ENCODE results near the gene KCNMA1.

KCNMA1 gene

DNA sequence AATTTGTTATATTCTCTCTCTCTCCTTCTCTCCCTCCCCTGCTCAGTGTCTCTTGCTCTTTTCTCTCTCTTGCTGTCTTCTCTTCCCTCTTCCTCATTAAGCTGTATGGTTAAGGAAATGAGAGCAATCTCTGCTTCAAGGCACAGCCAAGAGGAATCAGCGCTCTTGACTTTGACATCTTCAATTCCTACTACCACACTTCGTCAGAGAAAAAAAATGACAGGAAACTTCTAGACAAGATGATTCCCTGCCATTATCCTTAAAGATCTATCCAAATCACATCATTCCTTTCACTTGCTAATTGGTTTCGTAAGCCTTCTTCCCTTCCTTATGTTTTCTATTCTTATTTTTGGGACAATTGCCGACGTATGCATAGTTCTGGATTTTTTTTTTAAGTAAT, 425.0 kb downstream of the KCNMA1 start:
- no peak overlapping the region for H3K4me3 ChIP-seq (ENCODE audit: low read depth, low read length)
- H3K36me3 ChIP-seq (ENCODE audit: control insufficient read depth, insufficient read depth, low read length), result no peaks in the 10 kb centered on the region
- H3K4me1 ChIP-seq, result no peaks in the 10 kb centered on the region
- no peaks in the 10 kb centered on the region for H3K79me2 ChIP-seq
- H2AFZ ChIP-seq, result no peak overlapping the region
- TF ChIP-seq, protein P1, sequence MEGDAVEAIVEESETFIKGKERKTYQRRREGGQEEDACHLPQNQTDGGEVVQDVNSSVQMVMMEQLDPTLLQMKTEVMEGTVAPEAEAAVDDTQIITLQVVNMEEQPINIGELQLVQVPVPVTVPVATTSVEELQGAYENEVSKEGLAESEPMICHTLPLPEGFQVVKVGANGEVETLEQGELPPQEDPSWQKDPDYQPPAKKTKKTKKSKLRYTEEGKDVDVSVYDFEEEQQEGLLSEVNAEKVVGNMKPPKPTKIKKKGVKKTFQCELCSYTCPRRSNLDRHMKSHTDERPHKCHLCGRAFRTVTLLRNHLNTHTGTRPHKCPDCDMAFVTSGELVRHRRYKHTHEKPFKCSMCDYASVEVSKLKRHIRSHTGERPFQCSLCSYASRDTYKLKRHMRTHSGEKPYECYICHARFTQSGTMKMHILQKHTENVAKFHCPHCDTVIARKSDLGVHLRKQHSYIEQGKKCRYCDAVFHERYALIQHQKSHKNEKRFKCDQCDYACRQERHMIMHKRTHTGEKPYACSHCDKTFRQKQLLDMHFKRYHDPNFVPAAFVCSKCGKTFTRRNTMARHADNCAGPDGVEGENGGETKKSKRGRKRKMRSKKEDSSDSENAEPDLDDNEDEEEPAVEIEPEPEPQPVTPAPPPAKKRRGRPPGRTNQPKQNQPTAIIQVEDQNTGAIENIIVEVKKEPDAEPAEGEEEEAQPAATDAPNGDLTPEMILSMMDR (IDR thresholded peaks at IDR 0.05), result no peak
- no peak overlapping the region for H3K9ac ChIP-seq
- H3K9me3 ChIP-seq (ENCODE audit: control insufficient read depth, low read length), result peaks cover 3% of the 10 kb centered on the region
- no peak overlapping the region for H3K4me2 ChIP-seq (ENCODE audit: low read length)
- H3K27ac ChIP-seq, result no peak overlapping the region
- H3K27me3 ChIP-seq (ENCODE audit: control insufficient read depth, insufficient read depth, low read length), result no peaks in the 10 kb centered on the region

DNA sequence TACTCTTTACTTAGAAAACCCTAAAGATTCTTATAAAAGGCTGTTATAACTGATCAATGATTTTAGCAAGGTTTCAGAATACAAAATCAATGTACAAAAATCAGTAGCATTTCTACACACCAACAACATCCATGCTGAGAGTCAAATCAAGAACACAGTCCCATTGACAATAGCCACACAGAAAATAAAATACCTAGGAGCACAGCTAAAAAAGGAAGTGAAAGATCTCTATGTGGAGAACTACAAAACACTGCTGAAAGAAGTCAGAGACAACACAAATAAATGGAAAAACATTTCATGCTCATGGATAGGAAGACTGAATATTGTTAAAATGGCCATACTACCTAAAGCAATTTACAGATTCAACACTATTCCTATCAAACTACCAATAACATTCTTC, 427.0 kb downstream of the KCNMA1 start:
- H3K4me3 ChIP-seq (ENCODE audit: low read depth, low read length), result no peak overlapping the region
- H3K9ac ChIP-seq, result no peak overlapping the region
- TF ChIP-seq, protein P1 (IDR thresholded peaks at IDR 0.05), result no peak
- H3K79me2 ChIP-seq, result no peaks in the 10 kb centered on the region
- H2AFZ ChIP-seq, result no peak overlapping the region
- peaks cover 3% of the 10 kb centered on the region for H3K9me3 ChIP-seq (ENCODE audit: control insufficient read depth, low read length)
- no peaks in the 10 kb centered on the region for H3K36me3 ChIP-seq (ENCODE audit: control insufficient read depth, insufficient read depth, low read length)
- H3K4me1 ChIP-seq, result no peaks in the 10 kb centered on the region
- H3K4me2 ChIP-seq (ENCODE audit: low read length), result no peak overlapping the region
- no peak overlapping the region for H3K27ac ChIP-seq
- H3K27me3 ChIP-seq (ENCODE audit: control insufficient read depth, insufficient read depth, low read length), result no peaks in the 10 kb centered on the region

DNA sequence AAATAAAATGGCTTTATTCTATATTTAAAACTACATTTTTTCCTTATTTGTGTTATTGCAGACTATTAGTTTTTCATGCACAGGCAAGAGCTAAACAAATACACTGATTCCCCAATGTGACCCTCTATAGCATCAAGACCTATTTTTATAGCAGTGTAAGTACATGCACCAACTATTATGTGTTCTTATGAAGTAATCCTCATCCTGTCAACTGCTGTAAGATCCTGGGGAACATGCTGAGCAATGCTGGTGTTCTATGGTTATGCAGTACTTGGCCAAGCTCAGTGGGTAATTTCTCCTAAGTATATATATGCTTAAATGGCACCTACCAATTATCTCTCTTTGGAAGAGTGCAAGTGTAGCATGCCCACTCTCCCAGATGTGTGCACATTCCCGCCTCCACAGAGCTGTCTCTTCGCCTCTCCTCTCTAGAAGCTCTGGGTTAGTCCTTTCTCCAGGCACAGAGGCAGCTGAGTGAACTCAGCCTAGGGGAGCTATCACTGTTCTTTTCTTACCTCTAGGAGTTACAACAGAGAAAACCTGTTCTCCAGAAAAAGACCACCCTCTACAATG, 428.8 kb downstream of the KCNMA1 start:
- no peaks in the 10 kb centered on the region for H3K36me3 ChIP-seq (ENCODE audit: control insufficient read depth, insufficient read depth, low read length)
- H3K27me3 ChIP-seq (ENCODE audit: control insufficient read depth, insufficient read depth, low read length), result no peaks in the 10 kb centered on the region
- no peaks in the 10 kb centered on the region for H3K4me1 ChIP-seq
- no peak overlapping the region for H3K4me3 ChIP-seq (ENCODE audit: low read depth, low read length)
- H2AFZ ChIP-seq, result no peak overlapping the region
- no peaks in the 10 kb centered on the region for H3K79me2 ChIP-seq
- H3K27ac ChIP-seq, result no peak overlapping the region
- no peak overlapping the region for H3K4me2 ChIP-seq (ENCODE audit: low read length)
- H3K9me3 ChIP-seq (ENCODE audit: control insufficient read depth, low read length), result peaks cover 3% of the 10 kb centered on the region
- TF ChIP-seq, protein P1 (IDR thresholded peaks at IDR 0.05), result no peak
- no peak overlapping the region for H3K9ac ChIP-seq

DNA sequence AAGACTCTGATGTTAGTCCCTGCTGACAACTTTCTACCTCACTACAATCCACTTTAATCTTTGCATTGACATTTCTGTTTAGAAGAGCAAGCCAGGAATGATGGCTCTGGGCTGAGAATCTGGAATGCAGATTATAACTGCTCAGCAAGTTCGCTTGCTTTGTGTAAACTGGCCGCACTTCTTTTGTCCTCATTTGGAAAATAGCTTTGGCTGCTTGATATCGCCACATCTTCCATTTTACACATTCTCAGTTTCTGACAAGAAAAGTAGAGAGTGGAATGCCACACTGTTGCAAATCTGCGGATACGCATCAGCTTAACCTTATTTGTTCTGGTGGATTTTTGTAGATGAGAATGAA, 429.8 kb downstream of the KCNMA1 start:
- TF ChIP-seq, protein P1 (IDR thresholded peaks at IDR 0.05), result no peak
- Histone ChIP-seq H3K9me3 (ENCODE audit: control insufficient read depth, low read length) (peaks cover 3% of the 10 kb centered on the region), H3K36me3 (ENCODE audit: control insufficient read depth, insufficient read depth, low read length) (no peaks in the 10 kb centered on the region), H3K79me2 (no peaks in the 10 kb centered on the region), H3K4me3 (ENCODE audit: low read depth, low read length) (no peak overlapping the region), H2AFZ (no peak overlapping the region), H3K4me2 (ENCODE audit: low read length) (no peak overlapping the region), H3K9ac (no peak overlapping the region), H3K27me3 (ENCODE audit: control insufficient read depth, insufficient read depth, low read length) (no peaks in the 10 kb centered on the region), H3K27ac (no peak overlapping the region), H3K4me1 (no peaks in the 10 kb centered on the region)

DNA sequence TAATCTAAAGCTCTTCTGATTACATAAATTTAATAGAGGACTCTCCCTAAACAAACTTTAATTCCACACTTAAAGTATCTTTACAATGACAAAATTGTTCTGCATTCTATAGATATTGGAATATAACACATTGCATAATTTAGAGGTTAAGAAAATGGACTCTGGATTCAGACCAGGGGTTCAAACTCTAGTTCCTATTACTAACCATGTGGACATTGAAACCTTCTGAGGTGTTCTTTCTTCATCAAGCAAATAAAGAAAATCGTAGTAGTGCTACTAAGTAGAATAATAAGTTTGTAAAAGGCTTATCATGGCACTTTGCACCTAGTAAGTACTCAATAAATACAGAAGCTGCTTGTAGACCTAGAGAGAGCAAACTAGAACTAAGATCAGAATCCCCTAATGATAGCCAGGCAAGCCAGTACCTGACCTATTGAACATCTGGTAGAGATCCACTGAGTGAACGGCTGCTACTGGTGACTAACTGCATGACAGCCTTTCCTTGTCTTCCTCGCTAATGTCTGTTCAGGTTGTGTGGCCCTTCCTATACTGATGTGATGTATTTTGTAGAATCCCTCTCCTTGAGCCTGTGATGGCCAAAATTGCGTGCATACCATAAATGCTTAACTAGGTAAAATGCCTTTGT, 430.3 kb downstream of the KCNMA1 start:
- Histone ChIP-seq H3K4me2 (ENCODE audit: low read length) (no peak overlapping the region), H3K9me3 (ENCODE audit: control insufficient read depth, low read length) (peaks cover 3% of the 10 kb centered on the region), H3K9ac (no peak overlapping the region), H3K27ac (no peak overlapping the region), H3K4me1 (no peaks in the 10 kb centered on the region), H3K36me3 (ENCODE audit: control insufficient read depth, insufficient read depth, low read length) (no peaks in the 10 kb centered on the region), H3K4me3 (ENCODE audit: low read depth, low read length) (no peak overlapping the region), H3K79me2 (no peaks in the 10 kb centered on the region), H2AFZ (no peak overlapping the region), H3K27me3 (ENCODE audit: control insufficient read depth, insufficient read depth, low read length) (no peaks in the 10 kb centered on the region)
- TF ChIP-seq, protein P1 (IDR thresholded peaks at IDR 0.05), result no peak

Measured in parathyroid adenoma (tissue), 2 donors.